ENCODE data around the gene NMT1.
A peak's percentile ranks its signal among the peaks of the same experiment; 100 is the strongest.

The NMT1 gene

DNA sequence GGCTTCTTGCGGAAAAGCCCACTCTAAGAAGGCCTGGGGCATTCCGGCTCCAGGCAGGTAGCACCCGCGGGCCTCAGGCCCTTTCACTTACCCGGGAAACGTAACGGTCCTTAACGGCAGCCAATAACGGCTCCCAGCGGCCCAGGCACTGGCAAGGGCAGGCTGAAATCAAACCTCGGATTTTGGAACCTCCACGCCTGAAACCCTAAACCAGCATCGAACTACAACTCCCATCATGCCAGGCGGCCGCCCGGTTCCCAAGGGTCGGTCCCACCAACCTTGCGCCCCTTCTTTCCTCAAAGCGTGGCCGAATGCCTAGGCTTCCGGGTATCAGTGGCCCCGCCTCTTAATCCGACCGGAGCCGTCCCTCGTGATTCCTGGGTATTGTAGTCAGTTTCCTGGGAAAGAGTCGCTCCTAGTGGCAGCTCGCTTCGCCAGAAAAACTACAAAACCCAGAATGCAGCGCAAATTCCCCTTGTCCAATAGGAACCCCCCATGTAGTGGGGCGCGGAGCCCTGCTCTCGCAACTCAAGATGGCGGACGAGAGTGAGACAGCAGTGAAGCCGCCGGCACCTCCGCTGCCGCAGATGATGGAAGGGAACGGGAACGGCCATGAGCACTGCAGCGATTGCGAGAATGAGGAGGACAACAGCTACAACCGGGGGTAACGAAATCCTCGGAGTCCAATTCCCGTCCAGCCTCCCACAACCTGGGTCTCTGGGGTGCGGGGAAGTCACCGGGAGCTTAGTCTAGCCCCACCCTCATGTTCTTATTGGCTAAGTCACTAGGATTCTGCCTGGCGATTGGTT is at the start of gene NMT1:
Gene NMT1, plus strand, starts transcription at position 521 of the 809 bp plus-strand sequence. Its CDS starts 13 bp downstream, at position 534.
- peak; percentile 99 for DNase-seq

DNA sequence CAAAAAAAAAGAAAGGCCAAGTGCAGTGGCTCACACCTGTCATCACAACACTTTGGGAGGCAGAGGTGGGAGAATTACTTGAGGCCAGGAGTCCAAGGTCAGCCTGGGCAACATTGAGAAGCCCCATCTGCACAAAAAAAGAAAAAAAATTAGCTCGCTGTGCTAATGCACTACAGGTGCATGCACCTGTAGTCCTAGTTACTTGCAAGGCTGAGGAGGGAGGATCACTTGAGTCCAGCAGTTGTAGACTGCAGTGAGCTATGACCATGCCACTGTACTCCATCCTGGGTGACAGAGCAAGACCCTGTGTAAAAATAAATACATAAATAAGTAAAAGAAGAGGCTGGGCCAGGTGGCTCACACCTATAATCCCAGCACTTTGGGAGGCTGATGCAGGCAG is 49.4 kb upstream of the NMT1 start:
- no peak for DNase-seq

DNA sequence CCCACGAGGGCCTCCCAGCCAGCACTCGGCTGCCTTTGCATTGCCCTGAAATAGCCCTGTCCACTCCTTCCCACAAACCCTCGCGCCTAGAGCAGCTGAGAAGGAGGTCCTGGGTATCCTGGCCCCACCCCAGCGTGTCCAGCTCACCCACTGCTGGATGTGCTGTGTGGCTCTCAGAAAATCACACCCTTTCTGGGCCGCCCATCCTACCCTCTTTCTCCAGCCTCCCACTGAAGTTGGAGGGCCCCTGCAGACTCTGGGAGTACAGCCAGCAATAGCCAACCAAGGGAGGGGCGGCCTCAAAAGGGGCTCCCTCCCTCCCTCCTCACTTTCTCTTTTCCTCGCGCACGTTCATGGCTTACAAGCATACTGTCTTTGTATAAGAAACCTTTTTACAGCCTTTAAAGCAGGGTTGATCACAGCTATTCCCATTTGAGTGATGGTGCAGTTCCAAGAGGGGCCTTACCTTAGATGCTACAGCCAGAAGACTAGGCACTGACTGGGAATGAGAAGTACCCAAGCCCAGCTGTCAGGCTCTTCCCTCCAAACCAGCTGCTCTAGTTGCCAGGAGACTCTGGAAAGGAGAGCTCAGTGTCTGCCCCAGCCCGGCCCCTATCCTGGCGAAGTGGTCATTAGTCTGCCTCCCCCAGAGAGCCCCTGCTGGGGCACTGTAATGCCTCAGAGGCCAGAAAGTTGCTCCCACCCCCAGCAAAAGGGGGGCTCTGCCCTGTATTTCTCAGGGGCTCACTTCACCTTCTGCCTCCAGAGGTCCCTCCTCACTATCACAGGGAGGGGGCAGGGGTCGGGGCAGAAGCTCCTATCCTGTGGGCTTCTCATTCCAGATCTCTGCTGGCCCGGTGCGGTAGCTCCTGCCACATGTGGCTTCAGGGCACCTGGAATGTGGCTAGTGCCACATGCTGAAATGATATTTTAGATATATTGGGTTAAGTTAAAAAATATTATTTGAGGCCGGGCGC is 47.8 kb upstream of the NMT1 start:
- DNase-seq: peak; percentile 52

DNA sequence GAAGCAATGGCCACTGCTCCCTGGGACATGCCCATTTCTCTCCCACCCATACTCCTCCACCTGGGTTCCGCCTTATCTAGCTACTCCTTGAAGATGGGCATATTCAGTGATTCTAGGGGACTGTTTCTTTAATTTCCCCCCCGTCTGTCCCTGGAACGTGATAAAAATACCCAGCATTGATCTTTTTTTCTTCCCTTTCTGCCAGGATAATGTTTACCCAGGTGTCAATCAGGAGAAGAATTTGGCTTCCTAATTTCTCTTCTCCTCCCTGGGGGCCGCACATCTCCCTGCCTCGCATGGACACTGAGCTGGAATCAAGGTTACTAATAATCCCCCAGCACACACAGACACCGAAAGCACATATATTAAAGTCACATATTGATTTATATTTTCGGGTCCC is 44.9 kb upstream of the NMT1 start:
- DNase-seq: no peak

DNA sequence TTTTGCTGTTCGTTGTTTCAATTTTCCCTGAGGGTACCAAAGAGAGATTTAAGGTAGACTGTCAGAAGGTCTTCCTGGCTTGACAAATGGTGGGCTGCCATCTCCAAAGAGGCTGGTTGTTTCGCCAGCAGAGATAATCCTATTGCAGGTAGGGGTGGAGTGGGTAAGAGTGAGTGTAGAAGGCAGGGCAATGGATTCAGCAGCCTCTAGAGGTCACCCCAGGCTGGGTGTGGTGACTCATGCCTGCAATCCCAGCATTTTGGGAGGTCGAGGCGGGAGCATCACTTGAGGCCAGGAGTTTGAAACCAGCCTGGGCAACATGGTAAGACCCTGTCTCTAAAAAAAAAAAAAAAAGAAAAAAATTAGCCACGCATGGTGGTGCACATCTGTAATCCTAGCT is 44.3 kb upstream of the NMT1 start:
- no peak for DNase-seq

DNA sequence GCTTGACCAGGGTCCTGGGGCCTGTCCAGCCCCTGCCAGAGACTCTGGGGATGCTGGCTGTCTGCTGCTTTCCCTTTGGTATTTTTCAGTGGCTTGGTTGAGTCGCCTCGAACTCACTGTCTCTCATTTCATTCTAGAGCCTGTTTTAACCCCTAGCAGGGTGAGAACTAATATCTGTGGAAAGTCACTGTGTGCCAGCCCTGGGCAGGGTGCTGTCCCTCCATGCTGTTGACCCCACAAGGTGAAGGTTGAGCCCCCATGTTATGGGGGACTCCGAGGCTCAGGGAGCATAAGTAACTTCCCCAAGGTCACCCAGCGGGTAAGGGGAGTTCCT is 42.6 kb upstream of the NMT1 start:
- no peak for DNase-seq

DNA sequence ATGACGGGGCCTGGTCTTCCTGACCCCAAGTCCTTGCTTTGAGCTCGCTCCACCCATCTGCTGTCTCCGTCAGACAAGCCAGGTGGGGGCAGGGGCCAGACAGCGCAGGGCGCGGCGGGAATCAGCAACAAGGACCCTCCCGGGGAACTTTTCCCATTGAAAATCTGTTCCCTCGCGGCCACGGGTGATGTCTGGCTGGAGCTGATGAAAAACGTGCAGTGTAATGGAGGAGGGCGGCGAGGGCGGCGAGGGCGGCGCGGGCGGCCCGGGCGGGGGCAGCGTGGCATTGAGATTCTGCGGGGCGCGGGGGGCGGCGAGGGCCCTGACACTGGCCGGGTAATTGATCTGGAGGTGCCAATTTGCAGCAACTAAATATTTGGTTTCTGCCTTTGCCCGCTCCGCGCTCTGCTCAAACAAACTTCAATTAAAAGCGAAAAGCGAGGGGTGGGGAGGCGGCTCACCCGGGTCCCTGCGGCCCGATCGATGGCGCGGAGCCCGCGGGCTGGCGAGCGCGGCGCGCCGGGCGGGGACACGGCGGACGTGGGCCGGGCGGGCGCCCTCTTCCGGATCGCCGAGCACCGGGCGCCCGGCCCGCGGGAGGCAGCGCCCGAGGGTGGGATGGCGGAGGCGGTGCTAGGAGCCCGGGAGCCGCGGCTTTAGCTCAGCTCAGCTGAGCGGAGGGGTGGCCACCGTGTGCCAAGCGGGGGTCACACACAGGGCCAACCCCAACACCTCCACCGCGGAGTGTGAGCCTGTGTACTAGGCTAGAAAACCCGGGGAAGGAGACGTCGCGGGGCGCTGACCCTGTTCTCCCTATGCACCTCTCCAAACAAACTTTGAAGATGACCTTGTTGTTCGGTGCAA is 42.0 kb upstream of the NMT1 start:
- no peak for DNase-seq

DNA sequence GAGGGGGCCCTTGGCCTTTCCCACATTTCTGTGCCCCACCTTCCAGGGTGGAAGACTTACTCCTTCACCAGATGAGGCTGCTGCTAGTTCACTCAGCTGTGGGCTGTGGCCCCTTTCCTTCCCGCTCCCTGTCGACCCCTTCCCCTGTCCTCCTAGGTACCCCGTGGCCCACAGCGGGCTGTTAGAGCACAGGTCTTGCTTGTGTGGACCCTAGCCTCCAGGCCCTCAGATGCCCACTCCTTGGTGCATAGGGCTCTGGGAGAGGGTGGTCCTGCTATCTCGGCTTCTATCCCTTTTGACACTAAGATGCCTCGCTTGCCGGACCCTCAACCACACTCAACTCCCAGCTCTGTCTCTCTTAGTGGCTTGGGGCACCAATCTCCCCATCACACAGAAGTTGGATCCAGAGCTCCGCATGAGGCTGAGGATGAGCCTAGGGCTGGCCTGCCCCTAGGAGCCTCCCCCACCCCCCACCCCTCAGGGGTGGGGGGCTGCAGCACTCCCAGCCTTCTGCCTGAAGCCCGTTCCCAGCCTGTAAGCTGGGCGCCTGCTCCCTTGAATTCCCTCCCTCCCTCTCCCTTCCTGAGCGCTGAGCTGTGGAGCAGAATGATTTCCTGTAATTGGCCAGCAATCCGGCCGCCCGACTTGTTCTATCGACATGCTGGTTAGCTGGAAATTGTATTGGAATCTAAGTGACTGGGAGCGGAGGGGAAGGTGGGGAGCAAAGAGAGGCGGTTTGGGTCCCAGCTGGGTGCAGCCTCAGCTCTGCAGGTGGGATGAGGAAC is 40.6 kb upstream of the NMT1 start:
- no peak for DNase-seq

DNA sequence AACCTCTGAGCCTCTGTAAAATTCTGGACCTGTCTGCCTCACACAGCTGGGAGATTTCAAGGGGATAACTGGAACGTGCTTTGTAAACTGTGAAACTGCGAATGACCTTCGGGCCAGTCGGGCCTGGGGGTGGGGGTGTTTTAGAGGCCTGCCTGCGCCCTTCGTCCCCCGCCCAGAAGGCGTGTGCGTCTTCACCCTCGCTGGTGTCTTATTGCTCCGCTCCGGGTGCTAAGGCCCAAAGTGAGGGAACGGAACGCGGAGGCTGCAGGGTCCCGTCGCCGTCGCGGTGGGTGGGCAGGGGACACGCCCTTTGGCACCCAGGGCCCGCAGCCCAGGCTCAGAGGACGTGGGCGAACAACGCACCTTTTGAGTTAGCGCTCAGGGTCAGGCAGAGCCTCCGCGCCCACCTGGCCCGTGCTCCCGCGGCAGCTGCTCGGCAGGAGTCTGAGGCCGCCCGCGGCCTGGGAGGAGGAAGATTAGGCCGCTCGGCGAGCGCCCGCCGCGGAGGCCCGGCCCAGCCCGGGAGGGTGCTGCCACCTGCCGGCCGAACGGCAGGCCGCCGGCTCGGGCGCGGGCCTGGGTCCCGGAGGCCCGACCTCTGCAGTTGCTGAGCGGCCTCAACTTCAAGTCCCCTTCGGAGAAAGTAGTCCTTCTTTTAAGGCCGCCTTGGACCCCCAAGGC is 39.4 kb upstream of the NMT1 start:
- no peak for DNase-seq

DNA sequence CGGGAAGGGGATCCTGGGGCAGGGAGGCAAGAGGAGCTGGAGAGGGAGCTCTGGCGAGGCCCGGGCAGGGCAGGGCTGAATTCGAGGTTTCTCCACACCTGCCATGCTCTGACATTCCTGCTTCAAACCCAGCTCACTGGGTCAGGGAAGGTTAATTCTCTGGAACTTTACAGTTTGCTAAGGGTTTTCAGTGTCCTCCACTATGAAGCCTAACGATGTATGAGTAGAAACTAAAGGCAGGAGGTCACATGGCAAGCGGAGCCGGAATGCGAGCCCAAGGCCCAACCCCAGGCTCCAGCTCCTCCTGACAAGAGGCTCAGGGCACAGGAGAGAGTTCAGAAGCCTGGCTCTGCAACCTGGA is 38.8 kb upstream of the NMT1 start:
- DNase-seq: no peak

DNA sequence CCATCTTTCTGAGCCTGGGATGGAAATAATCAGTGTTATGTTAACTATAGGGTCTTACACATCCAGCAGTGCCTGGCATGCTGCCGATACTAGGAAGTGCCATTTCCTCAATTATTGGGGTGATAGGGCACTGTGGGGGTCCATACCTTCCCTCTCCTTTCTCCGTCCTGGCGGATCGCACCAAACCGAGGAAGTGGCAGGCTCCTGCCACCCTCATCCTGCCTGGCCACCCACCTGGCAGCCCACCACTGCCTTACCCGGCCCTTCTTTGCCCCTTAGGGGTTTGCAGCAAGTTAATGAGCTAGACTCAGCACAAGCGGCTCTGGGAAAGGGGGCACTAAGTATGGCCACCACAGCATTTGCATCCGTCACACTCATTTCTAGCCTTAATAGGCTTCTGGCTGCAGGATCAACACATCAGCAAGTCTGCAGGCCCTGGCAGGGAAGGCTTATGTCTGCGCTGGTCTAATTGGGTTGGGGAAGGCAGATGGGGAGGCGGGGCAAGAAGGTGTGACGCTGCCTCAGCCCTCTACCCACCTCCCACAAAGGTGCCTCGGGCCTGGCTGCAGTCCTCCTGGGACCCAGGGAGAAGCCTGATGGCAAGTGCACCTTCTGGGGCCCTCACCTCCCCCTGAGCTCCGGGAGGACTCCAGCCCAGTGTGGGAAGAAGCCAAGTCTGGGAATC is 38.3 kb upstream of the NMT1 start:
- no peak for DNase-seq

DNA sequence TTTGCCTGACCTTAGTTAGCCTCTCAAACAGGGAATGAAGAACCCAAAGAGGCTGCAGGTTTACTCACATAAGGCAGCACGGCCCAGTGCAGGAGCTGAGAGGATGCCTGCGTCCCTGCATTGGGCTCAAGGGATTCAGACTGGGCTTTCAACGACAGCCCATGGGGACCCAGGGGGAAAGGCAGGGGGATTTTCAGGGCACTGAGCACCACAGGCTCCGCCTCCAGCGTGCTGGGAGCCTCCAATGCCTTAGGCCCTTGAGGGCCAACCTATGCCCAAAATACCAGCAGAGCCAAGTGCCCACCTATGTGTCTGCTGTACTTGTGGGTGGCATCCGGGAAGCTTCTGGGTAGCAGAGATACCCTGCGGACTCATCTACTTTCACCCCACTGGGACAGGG is 32.0 kb upstream of the NMT1 start:
- no peak for DNase-seq

DNA sequence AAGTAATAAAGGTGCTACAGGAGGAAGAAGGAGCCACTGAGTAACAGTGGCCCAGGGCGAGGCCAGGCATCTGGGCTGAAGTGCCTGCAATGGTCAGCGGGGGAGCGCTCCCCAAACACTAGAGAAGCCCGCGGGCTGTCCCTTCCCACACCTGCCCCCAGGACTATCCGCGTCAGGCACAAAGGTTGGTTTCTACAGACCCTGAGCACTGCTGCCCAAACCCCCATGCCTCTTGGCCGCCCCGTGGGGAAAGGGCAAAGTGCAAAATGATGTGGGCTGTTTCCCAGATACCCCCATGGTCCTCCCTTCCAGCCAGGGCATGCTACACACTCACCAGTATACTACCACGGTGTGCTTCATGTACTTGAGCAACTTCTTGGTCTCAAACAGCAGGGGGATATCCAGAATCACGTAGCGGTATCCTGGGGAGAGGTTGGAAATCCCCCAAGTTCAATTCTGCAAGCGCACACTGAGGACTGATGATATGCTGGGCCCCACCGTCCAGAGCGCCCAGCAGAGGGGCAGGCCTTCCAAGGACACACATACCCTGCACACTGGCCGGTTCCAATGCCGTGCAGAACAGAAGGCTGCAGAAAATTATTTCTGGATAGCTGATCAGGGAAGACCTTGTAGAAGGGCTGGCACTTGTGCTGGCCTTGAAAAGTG is 31.2 kb upstream of the NMT1 start:
- no peak for DNase-seq

DNA sequence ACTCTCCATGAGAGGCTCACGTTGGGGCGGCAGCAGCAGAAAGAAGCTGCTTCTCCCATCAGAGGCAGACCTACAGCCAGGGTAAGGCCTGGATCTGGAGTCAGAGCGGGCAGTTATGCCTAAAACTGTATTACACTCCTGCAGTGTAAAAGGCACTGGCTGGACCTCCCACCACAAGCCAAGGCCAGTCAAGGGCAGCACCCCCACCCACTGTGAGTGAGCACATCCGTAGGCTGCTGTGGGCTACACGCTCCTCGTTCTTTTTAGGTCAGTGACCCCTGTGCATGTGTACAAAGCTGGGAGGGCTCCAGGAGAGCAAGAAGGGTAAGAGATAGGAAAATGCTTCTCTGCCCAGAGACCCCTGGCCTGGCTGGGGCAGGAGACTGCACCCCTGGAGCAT is 30.4 kb upstream of the NMT1 start:
- no peak for DNase-seq

DNA sequence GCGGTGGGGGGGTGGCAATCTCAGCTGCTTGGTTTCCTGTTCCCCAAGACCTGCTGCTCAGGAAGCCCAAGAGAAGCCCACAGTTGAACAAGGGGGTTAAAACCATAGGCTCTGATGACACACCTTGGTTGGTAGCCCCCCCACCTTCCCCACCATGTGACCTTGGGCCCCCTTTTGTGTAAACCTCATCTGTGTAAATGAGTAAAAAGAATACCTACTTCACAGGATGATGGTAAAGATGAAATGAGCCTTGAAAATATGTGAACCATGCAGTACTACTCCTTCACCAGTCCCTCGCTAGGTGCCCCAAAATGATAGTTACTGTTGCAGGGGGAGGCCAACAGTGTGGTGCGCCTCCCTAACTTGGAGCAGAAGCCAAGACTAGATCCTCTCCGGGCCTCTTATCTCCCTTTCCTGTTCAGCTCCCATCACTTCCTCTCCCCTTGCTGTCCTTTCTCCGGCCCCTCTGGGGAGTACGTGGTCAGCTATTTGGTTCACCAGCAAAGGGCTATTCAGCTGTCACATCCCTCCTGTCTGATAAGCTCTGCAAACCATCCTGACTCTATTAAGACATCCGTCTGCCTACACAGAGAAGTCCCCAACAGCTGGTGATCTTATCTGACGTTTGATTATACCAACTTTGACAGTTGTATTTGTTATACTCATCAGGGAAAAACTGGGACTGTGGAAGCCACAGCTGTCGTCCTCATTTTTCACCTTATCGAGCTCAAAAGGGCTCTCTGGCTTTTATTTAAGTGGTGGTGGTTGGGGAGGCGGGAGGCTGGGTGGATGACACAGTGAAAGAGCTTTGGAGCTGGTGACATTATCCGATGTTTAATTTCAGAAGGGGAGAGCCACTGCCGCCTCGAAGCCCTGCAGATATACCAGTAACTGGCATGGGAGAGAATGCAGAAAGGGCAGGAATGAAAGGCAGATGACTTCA is 29.6 kb upstream of the NMT1 start:
- no peak for DNase-seq

DNA sequence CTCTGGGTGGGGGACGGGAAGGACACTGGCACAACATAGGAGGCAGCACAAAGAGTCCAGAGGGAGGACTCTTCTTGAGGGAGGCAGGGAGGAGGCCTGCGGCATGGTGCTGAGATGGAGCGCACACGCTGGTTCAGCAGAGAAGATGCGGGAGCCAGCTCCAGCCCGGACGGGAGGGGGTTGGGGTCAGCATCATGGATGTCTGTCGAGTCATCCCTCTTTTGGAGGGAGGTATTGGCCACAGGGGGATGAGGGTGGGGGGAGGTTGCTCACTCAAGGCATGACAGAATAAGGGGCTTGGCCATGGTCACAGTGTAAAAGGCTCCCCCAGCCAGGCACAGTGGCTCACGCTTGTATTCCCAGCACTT is 29.0 kb upstream of the NMT1 start:
- no peak for DNase-seq

DNA sequence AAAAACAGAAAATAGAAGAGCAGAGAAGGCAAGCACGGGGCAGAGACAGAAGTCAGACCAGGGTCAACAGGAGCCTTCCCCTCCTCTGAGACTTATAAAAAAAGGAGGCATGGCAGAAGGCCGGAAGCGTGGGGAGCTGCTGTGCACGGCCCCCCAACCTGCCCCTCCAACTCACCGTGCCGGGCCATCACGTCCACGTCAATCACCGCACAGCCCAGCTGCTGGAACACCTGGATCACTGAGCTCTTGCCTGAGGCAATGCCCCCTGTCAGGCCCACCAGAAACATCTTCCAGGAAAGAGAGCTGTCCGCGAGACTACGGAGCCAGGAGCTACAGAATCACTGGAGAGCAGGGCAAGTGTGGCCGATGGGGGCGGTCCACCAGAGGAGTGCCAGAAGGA is 26.5 kb upstream of the NMT1 start:
- DNase-seq: no peak

DNA sequence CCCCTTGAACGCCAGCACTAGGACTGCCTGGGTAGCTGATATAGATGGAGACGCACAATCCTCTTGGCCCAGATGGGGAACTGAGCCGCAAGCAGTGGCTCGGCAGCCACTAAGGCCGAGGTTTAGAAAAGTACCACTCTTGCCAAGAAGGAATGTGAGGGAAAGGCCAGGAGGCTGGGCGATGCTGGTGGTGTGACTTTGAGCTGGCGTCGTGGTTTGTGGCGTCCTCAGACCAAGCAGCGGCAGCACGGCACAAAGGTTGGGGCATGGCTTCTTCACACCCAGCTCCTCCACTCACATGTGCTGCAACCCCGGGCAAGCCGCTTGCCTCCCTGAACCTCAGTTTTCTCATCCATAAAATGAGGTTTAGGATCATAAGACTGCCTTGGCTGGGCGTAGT is 25.3 kb upstream of the NMT1 start:
- no peak for DNase-seq

DNA sequence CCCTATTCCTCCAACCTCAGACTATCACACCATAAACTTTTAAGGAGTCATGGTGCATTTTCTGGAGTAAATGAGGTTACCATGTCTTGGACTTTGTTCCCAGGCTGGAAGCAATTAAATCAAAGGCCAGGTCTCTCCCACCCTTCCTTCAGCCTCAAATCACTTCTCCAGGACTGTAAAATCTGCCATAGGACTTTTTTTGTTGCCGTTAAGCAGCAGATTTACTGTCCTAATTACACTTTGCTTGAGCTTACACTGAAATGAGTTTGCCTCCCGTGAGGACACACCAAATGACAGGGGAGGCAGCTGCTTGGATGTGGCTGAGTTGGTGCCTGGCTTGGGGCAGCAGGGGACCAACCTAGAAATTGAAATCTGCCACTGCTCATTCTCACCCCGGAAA is 24.4 kb upstream of the NMT1 start:
- no peak for DNase-seq
